ENCODE results near the gene CAPN2. TPM values are rescaled to one million over a fixed set of nuclear protein-coding genes. Genes with fewer than 3 reads are reported as not detected.
A peak's percentile ranks its signal among the peaks of the same experiment; 100 is the strongest.

The CAPN2 gene
- polyA plus RNA-seq, 1 experiment = 433 TPM

DNA sequence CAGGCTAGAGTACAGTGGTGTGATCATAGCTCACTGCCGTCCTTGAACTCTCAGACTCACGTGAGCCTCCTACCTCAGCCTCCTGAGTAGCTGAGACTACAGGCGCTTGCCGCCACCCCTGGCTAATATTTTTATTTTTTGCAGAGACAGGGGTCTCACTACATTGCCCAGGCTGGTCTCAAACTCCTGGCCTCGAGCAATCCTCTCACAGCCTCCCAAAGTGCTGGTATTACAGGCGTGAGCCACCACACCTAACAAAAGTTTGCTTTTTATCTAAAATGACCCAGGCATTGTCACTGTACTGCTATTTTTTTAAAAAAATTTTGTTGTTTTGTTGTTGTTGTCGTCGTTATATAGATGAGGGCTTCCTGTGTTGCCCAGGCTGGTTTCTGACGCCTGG is 46.4 kb downstream of the CAPN2 start:
- no peak for DNase-seq (ENCODE audit: low read depth, low spot score)
- ChIA-PET CTCF (interaction anchor here (1.3 kb wide), 1 partner anchor 9 kb away, joined by 9 read pairs; no protein-coding TSS in a partner anchor), POLR2A (no interaction called here)
- Histone ChIP-seq H3K27ac (ENCODE audit: low read depth, low read length) (no peak overlapping the region), H3K4me3 (ENCODE audit: low read depth, low read length) (no peak overlapping the region), H3K27me3 (ENCODE audit: control insufficient read depth, insufficient read depth, low read length) (no peaks in the 10 kb centered on the region), H3K9me3 (ENCODE audit: control insufficient read depth, insufficient read depth, low read length) (no peaks in the 10 kb centered on the region)
- TF ChIP-seq, protein P1, sequence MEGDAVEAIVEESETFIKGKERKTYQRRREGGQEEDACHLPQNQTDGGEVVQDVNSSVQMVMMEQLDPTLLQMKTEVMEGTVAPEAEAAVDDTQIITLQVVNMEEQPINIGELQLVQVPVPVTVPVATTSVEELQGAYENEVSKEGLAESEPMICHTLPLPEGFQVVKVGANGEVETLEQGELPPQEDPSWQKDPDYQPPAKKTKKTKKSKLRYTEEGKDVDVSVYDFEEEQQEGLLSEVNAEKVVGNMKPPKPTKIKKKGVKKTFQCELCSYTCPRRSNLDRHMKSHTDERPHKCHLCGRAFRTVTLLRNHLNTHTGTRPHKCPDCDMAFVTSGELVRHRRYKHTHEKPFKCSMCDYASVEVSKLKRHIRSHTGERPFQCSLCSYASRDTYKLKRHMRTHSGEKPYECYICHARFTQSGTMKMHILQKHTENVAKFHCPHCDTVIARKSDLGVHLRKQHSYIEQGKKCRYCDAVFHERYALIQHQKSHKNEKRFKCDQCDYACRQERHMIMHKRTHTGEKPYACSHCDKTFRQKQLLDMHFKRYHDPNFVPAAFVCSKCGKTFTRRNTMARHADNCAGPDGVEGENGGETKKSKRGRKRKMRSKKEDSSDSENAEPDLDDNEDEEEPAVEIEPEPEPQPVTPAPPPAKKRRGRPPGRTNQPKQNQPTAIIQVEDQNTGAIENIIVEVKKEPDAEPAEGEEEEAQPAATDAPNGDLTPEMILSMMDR (IDR thresholded peaks at IDR 0.05; ENCODE audit: low read depth, low read length) = no peak

DNA sequence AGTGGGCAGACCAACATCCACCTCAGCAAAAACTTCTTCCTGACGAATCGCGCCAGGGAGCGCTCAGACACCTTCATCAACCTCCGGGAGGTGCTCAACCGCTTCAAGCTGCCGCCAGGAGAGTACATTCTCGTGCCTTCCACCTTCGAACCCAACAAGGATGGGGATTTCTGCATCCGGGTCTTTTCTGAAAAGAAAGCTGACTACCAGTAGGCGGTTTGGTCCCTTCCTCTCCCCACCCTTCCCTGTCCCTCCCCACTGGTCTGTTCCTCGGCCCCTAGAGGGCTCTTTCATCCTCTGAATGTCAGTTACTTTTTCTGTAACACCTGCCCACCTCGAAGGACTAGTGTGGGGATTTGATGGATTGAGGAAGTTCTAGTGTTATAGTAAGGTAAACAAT is 46.9 kb downstream of the CAPN2 start:
- H3K4me3 ChIP-seq (ENCODE audit: low read depth, low read length) = no peak overlapping the region
- POLR2A ChIA-PET = no interaction called here
- DNase-seq (ENCODE audit: low read depth, low spot score) = no peak
- H3K27me3 ChIP-seq (ENCODE audit: control insufficient read depth, insufficient read depth, low read length) = no peaks in the 10 kb centered on the region
- CTCF ChIA-PET = interaction anchor here (1.2 to 2.7 kb wide), 3 partner anchors 10 to 64 kb away, joined by 4 to 26 read pairs (median 4); no protein-coding TSS in a partner anchor
- no peaks in the 10 kb centered on the region for H3K9me3 ChIP-seq (ENCODE audit: control insufficient read depth, insufficient read depth, low read length)
- TF ChIP-seq, protein P1 (IDR thresholded peaks at IDR 0.05; ENCODE audit: low read depth, low read length) = no peak
- peak overlapping the region; percentile 39 for H3K27ac ChIP-seq (ENCODE audit: low read depth, low read length)

DNA sequence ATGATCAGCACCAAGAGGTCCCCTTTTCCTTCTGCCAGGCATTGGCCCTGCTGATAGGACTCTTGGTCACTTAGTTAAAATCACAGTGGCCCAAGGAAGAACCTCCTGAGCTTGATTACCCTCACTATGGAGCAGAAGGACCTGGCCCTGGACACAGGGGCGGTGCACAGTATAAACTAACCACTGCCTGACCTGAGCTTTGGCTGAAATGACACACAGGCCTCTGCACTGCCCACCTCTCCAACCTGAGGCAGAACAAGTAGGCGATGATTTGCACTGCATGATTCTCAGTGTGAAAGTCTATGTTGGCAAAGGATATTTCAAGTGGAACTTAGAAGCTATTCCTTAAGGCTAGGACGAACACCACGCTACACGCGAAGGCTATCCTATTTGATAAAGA is 48.5 kb downstream of the CAPN2 start:
- ChIA-PET CTCF (interaction anchor here (1.0 to 2.7 kb wide), 3 partner anchors 11 to 62 kb away, joined by 3 to 26 read pairs (median 4); no protein-coding TSS in a partner anchor), POLR2A (interaction anchor here (1.3 kb wide), 1 partner anchor 14 kb away, joined by 3 read pairs; no protein-coding TSS in a partner anchor)
- TF ChIP-seq, protein P1 (IDR thresholded peaks at IDR 0.05; ENCODE audit: low read depth, low read length) = no peak
- no peak for DNase-seq (ENCODE audit: low read depth, low spot score)
- Histone ChIP-seq H3K27me3 (ENCODE audit: control insufficient read depth, insufficient read depth, low read length) (no peaks in the 10 kb centered on the region), H3K4me3 (ENCODE audit: low read depth, low read length) (no peak overlapping the region), H3K9me3 (ENCODE audit: control insufficient read depth, insufficient read depth, low read length) (no peaks in the 10 kb centered on the region), H3K27ac (ENCODE audit: low read depth, low read length) (peak overlapping the region; percentile 52)

DNA sequence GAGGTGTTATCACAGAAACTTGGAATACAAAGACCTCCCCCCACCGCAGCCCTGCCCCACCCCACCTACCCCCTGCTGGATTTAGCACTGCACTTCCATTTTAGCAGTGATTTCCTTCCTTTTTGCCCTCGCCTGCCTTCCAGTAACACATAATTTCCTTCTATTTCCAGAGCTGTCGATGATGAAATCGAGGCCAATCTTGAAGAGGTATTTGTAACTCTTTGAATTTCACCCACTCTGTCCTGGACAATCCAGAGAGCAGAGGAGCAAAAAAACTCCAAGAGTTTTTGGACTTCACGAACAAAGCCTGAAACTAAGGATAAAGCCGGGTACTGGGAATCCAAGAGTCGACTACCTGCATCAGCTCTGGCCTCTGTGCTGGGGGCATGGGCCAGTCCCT is 49.1 kb downstream of the CAPN2 start:
- Histone ChIP-seq H3K27me3 (ENCODE audit: control insufficient read depth, insufficient read depth, low read length) (no peaks in the 10 kb centered on the region), H3K9me3 (ENCODE audit: control insufficient read depth, insufficient read depth, low read length) (no peaks in the 10 kb centered on the region), H3K27ac (ENCODE audit: low read depth, low read length) (peak overlapping the region; percentile 31), H3K4me3 (ENCODE audit: low read depth, low read length) (no peak overlapping the region)
- POLR2A ChIA-PET = interaction anchor here (1.3 kb wide), 1 partner anchor 13 kb away, joined by 3 read pairs; no protein-coding TSS in a partner anchor
- TF ChIP-seq, protein P1 (IDR thresholded peaks at IDR 0.05; ENCODE audit: low read depth, low read length) = no peak
- CTCF ChIA-PET = interaction anchor here (1.0 to 2.7 kb wide), 2 partner anchors 12 to 62 kb away, joined by 3 to 26 read pairs; no protein-coding TSS in a partner anchor
- DNase-seq (ENCODE audit: low read depth, low spot score) = no peak

DNA sequence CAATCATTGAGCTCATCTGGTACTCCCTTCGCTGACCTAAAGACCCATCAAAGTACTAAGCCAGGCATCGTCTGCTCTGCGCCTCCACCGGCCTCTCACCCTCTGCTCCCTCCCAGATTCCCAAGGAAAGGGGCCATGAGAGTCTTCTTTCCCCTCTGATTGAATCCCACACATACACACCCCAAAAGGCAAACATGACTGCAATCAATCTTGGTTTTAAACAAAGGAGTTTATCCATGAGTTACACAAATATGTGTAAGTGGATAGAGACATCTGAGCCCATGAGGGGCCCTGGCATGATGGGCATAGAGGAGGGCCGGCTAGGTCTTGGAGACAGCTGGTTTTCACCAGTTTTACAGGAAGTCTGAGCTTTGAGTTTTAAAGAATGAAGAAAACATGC is 50.9 kb downstream of the CAPN2 start:
- no peak for DNase-seq (ENCODE audit: low read depth, low spot score)
- no peak overlapping the region for H3K27ac ChIP-seq (ENCODE audit: low read depth, low read length)
- CTCF ChIA-PET = interaction anchor here (0.6 to 2.1 kb wide), 3 partner anchors 9 to 31 kb away, joined by 3 to 21 read pairs (median 4); no protein-coding TSS in a partner anchor

More for the DNA sequence above, 50.9 kb downstream of the CAPN2 start:
- TF ChIP-seq, protein P1 (IDR thresholded peaks at IDR 0.05; ENCODE audit: low read depth, low read length) = no peak
- Histone ChIP-seq H3K9me3 (ENCODE audit: control insufficient read depth, insufficient read depth, low read length) (no peaks in the 10 kb centered on the region), H3K4me3 (ENCODE audit: low read depth, low read length) (no peak overlapping the region), H3K27me3 (ENCODE audit: control insufficient read depth, insufficient read depth, low read length) (no peaks in the 10 kb centered on the region)
- POLR2A ChIA-PET = interaction anchor here (0.6 kb wide), 1 partner anchor 17 kb away, joined by 5 read pairs; no protein-coding TSS in a partner anchor
